B cell (primary cell): ENCODE results near the gene PKD2L2.

ENCODE experiments used
- CTCF ChIP-seq: fragments of 200-600 bp; IDR thresholded peaks from one replicate; pipeline ENCODE4 v1.8.0; 2022; ENCODE audit warnings: antibody characterized with exemption, mild to moderate bottlenecking
- EZH2 ChIP-seq: IDR thresholded peaks from 2 replicates; pipeline ENCODE4 v1.6.1; 2012; ENCODE audit warnings: borderline replicate concordance, low read depth, mild to moderate bottlenecking, moderate library complexity, low read length; ENCODE audit not compliant: insufficient read depth, poor library complexity, severe bottlenecking

DNA sequence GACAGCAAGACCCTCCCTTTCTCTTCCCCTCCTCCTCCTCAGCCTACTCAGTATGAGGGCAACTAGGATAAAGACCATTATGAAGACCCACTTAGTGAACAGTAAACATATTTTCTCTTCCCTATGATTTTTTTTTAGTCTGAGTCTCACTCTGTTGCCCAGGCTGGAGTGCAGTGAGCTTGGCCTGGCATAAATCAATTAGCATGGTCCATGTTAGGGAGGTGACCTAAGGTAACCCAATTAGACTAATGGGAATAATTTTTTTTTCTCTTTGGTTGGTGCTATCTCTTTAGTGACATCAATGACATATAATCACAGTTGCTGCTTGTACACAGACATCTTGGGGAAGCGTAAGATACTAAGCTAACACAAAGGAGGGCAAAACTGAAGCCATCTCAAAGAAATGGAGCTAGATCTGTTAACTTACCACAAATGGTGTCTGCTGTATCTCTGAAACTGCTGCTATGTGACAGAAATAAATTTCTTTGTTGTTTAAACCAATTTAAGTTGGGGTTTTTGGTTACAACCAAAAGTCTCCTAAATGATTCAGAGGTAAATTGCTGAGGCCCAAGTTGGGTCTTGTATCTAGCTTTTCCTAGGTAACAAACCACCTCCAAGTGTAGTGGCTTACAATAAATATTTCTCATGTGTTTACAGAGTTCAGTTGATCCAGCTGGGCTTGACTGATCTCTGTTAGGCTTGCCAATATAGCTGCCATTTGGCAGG lies 13.3 kb downstream of the PKD2L2 start:
- TF ChIP-seq CTCF (no peak), EZH2 (no peak)
